Kidney epithelial cell (primary cell): Measurements from ENCODE around the gene PKD2. TPM values are rescaled to one million over a fixed set of nuclear protein-coding genes. Genes with fewer than 3 reads are reported as not detected.

Experiments
- DNase-seq: peaks from one replicate; pipeline ENCODE4 v3.0.0-alpha.2; 2010; ENCODE audit warnings: low read depth
- H3K27me3 ChIP-seq: 2 replicates; pipeline ENCODE4 v1.6.0; 2011; ENCODE audit warnings: low read length; ENCODE audit not compliant: control insufficient read depth, insufficient read depth
- H3K36me3 ChIP-seq: 2 replicates; pipeline ENCODE4 v1.5.1; 2011; ENCODE audit warnings: low read length; ENCODE audit not compliant: control insufficient read depth, insufficient read depth
- H3K4me3 ChIP-seq: 2 replicates; pipeline ENCODE4 v1.5.1; 2011; ENCODE audit warnings: low read depth, mild to moderate bottlenecking, control low read depth, low read length
- CTCF ChIP-seq: IDR thresholded peaks from 2 replicates; pipeline ENCODE4 v1.5.1; 2011; ENCODE audit warnings: mild to moderate bottlenecking, moderate library complexity, low read length, control low read depth, inconsistent platforms; ENCODE audit not compliant: insufficient read depth, poor library complexity, severe bottlenecking
- total RNA-seq: library from RNA; depleted of rRNA; stranded (reverse); fragments of >200 nt; gene quantifications from 2 replicates; pipeline ENCODE4 v1.2.3, GENCODE V29; 2015

The PKD2 gene
- total RNA-seq, 1 donor from 2014 or later: 31.6 TPM

- Histone ChIP-seq H3K36me3 (no peaks in the 10 kb centered on the region), H3K4me3 (no peak overlapping the region), H3K27me3 (no peaks in the 10 kb centered on the region)
- no peak for DNase-seq
- no peak for TF ChIP-seq CTCF
These were observed 90.3 kb downstream of the PKD2 start for GRCh38 chr4:88097781-88098180.

- no peak for DNase-seq
- H3K4me3 ChIP-seq: no peak overlapping the region
These were observed 91.7 kb downstream of the PKD2 start for GRCh38 chr4:88098993-88099752.

GRCh38 chr4:88101165-88101564, 93.7 kb downstream of the PKD2 start:
- TF ChIP-seq CTCF: no peak
- Histone ChIP-seq H3K4me3 (no peak overlapping the region), H3K36me3 (no peaks in the 10 kb centered on the region), H3K27me3 (no peaks in the 10 kb centered on the region)
- DNase-seq: no peak

More at GRCh38 chr4:88098993-88099752, 91.7 kb downstream of the PKD2 start:
- Histone ChIP-seq H3K27me3 (no peaks in the 10 kb centered on the region), H3K36me3 (no peaks in the 10 kb centered on the region)
- TF ChIP-seq CTCF: no peak

- Histone ChIP-seq H3K36me3 (no peaks in the 10 kb centered on the region), H3K4me3 (no peak overlapping the region), H3K27me3 (no peaks in the 10 kb centered on the region)
- TF ChIP-seq CTCF: no peak
- no peak for DNase-seq
These were observed 94.6 kb downstream of the PKD2 start for GRCh38 chr4:88102026-88102425.

GRCh38 chr4:88104902-88105610, 97.6 kb downstream of the PKD2 start:
- peak; percentile 44 for DNase-seq
- H3K36me3 ChIP-seq: no peaks in the 10 kb centered on the region
- TF ChIP-seq CTCF: no peak
- no peak overlapping the region for H3K4me3 ChIP-seq
- H3K27me3 ChIP-seq: no peaks in the 10 kb centered on the region
